SU-DHL-6 (cell line): ENCODE data around the gene TACR1.

Experiments
- H2AFZ ChIP-seq: fragments of 200-600 bp; sonication (generic); 2 replicates; pipeline ENCODE4 v1.6.1; 2014; ENCODE audit warnings: low read depth, mild to moderate bottlenecking, moderate library complexity, mixed read lengths, antibody characterized with exemption, low read length; ENCODE audit not compliant: severe bottlenecking
- H3F3A ChIP-seq: fragments of 200-600 bp; shearing (Covaris generic); 2 replicates; pipeline ENCODE4 v1.6.0; 2016; ENCODE audit warnings: antibody characterized with exemption, mild to moderate bottlenecking; ENCODE audit not compliant: insufficient read depth
- H3K27ac ChIP-seq: fragments of 200-600 bp; sonication (generic); 2 replicates; pipeline ENCODE4 v1.5.1; 2016; ENCODE audit warnings: low read depth, mild to moderate bottlenecking, low read length, moderate library complexity, mixed read lengths
- H3K27me3 ChIP-seq: fragments of 200-600 bp; sonication (generic), shearing (Covaris generic); 2 replicates; pipeline ENCODE4 v1.6.0; 2014; ENCODE audit warnings: mild to moderate bottlenecking, low read length
- H3K36me3 ChIP-seq: fragments of 200-600 bp; sonication (generic); 2 replicates; pipeline ENCODE4 v1.6.1; 2014; ENCODE audit warnings: mild to moderate bottlenecking, low read length, mixed read lengths
- H3K4me2 ChIP-seq: fragments of 300-600, 200-600 bp; shearing (Covaris generic), sonication (generic); 2 replicates; pipeline ENCODE4 v1.6.0; 2014; ENCODE audit warnings: low read length, low read depth, mild to moderate bottlenecking; ENCODE audit not compliant: poor library complexity, severe bottlenecking
- H3K4me3 ChIP-seq: fragments of 200-600 bp; sonication (generic); 2 replicates; pipeline ENCODE4 v1.5.1; 2014; ENCODE audit warnings: antibody characterized with exemption, low read length, mild to moderate bottlenecking, mixed read lengths; ENCODE audit not compliant: insufficient read depth, poor library complexity, severe bottlenecking
- H3K79me2 ChIP-seq: fragments of 200-600 bp; sonication (generic); 2 replicates; pipeline ENCODE4 v1.6.1; 2014; ENCODE audit warnings: mild to moderate bottlenecking, low read length, moderate library complexity; ENCODE audit not compliant: insufficient read depth
- H3K9ac ChIP-seq: fragments of 200-600 bp; sonication (generic); 2 replicates; pipeline ENCODE4 v1.7.0; 2014; ENCODE audit warnings: mild to moderate bottlenecking, low read length
- H3K9me2 ChIP-seq: fragments of 200-600 bp; sonication (generic); replicated peaks from 2 replicates; pipeline ENCODE4 v1.6.1; 2014; ENCODE audit warnings: low read length; ENCODE audit not compliant: insufficient read depth
- H3K9me3 ChIP-seq: fragments of 200-600 bp; sonication (generic); 2 replicates; pipeline ENCODE4 v1.6.1; 2014; ENCODE audit warnings: low read length, mixed read lengths; ENCODE audit not compliant: insufficient read depth
- H4K20me1 ChIP-seq: fragments of 200-600 bp; sonication (generic); 2 replicates; pipeline ENCODE4 v1.6.1; 2014; ENCODE audit warnings: low read depth, mild to moderate bottlenecking, antibody characterized with exemption, low read length, moderate library complexity, mixed read lengths
- EZH2phosphoT487 ChIP-seq: fragments of 200-600 bp; sonication (generic), shearing (Covaris generic); conservative IDR thresholded peaks from 2 replicates; pipeline ENCODE4 v1.6.1; 2018; ENCODE audit warnings: mild to moderate bottlenecking, antibody characterized with exemption, low read length, moderate library complexity, mixed read lengths
- TF ChIP-seq, protein P1 (sequence below): fragments of 200-600 bp; sonication (generic); IDR thresholded peaks from one replicate; pipeline ENCODE4 v1.5.1; 2017; ENCODE audit warnings: antibody characterized with exemption, mild to moderate bottlenecking, low read length, moderate library complexity; ENCODE audit not compliant: insufficient read depth, poor library complexity, severe bottlenecking

TACR1 gene

DNA sequence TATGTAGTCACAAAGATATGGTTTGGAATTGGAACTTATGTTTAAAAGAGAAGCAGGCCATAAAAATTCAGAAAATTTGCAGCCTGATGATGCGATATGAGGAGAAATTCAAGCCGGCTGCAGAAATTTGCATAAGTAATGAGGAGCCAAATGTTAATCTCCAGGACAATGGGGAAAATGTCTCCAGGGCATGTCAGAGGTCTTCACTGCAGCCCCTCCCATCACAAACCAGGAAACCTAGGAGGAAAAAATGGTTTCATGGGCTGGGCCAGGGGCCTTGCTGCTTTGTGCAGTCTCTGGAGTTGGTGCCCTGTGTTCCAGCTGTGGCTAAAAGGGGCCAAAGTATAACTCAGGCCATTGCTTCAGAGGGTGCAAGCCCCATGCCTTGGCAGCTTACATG, 28.4 kb downstream of the TACR1 start:
- H3K27ac ChIP-seq = no peak overlapping the region
- H3K79me2 ChIP-seq = no peaks in the 10 kb centered on the region
- H3K9me3 ChIP-seq = no peaks in the 10 kb centered on the region
- H3K4me2 ChIP-seq = no peak overlapping the region
- H3F3A ChIP-seq = no peaks in the 10 kb centered on the region
- H3K27me3 ChIP-seq = no peaks in the 10 kb centered on the region
- H3K9ac ChIP-seq = no peak overlapping the region
- H3K9me2 ChIP-seq = no peaks in the 10 kb centered on the region
- TF ChIP-seq, protein P1, sequence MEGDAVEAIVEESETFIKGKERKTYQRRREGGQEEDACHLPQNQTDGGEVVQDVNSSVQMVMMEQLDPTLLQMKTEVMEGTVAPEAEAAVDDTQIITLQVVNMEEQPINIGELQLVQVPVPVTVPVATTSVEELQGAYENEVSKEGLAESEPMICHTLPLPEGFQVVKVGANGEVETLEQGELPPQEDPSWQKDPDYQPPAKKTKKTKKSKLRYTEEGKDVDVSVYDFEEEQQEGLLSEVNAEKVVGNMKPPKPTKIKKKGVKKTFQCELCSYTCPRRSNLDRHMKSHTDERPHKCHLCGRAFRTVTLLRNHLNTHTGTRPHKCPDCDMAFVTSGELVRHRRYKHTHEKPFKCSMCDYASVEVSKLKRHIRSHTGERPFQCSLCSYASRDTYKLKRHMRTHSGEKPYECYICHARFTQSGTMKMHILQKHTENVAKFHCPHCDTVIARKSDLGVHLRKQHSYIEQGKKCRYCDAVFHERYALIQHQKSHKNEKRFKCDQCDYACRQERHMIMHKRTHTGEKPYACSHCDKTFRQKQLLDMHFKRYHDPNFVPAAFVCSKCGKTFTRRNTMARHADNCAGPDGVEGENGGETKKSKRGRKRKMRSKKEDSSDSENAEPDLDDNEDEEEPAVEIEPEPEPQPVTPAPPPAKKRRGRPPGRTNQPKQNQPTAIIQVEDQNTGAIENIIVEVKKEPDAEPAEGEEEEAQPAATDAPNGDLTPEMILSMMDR = no peak
- no peak for TF ChIP-seq EZH2phosphoT487
- H2AFZ ChIP-seq = no peak overlapping the region
- H3K36me3 ChIP-seq = no peaks in the 10 kb centered on the region
- H4K20me1 ChIP-seq = no peaks in the 10 kb centered on the region
- no peak overlapping the region for H3K4me3 ChIP-seq

DNA sequence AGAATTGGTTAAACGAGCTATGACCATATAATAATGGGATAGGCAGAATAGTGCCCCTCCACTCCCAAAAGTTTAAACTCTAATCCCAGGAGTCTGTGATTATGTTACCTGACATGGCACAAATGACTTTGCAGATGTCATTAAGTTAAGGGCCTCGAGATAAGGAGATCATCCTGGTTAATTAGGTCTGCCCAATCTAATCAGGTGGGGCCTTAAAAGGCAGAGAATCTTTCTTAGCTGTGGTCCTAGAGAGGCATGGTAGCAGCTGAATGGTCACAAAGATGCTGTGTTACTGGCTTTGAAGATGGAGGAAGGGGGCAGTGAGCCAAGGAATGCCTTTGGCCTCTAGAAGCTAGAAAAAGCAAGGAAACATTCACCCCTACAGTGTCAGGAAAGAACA, 31.1 kb downstream of the TACR1 start:
- no peak for TF ChIP-seq EZH2phosphoT487
- TF ChIP-seq, protein P1 = no peak
- Histone ChIP-seq H3K4me3 (no peak overlapping the region), H3K9me2 (no peaks in the 10 kb centered on the region), H3K79me2 (no peaks in the 10 kb centered on the region), H3K27ac (no peak overlapping the region), H2AFZ (no peak overlapping the region), H3K4me2 (no peak overlapping the region), H4K20me1 (no peaks in the 10 kb centered on the region), H3K36me3 (no peaks in the 10 kb centered on the region), H3F3A (no peaks in the 10 kb centered on the region), H3K9ac (no peak overlapping the region), H3K27me3 (no peaks in the 10 kb centered on the region), H3K9me3 (no peaks in the 10 kb centered on the region)

DNA sequence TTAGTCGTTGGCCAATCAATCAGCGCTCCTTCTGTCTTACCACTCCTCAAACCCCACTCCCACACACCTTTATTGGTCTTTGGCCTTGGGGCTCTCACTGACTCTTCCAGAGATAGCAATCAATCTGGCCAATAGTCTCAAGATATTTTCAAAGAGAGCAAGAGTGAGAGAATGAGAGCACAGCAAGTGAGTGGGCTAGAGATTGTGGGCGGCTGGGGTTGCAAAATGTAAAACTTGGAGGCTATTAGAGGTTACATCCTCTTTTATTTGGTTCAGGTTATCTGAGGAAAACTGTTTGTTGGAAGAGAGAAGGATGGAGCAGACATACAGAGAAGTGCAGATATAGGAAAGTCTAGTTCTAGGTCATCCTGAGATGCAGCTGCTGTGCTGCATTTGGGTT, 32.8 kb downstream of the TACR1 start:
- no peak overlapping the region for H2AFZ ChIP-seq
- no peaks in the 10 kb centered on the region for H3K9me2 ChIP-seq
- no peaks in the 10 kb centered on the region for H4K20me1 ChIP-seq
- H3K36me3 ChIP-seq = no peaks in the 10 kb centered on the region
- no peak for TF ChIP-seq EZH2phosphoT487
- TF ChIP-seq, protein P1 = no peak
- no peaks in the 10 kb centered on the region for H3F3A ChIP-seq
- no peaks in the 10 kb centered on the region for H3K27me3 ChIP-seq
- no peaks in the 10 kb centered on the region for H3K79me2 ChIP-seq
- H3K4me3 ChIP-seq = no peak overlapping the region
- no peak overlapping the region for H3K27ac ChIP-seq
- H3K4me2 ChIP-seq = no peak overlapping the region
- H3K9ac ChIP-seq = no peak overlapping the region
- H3K9me3 ChIP-seq = no peaks in the 10 kb centered on the region
